ENCODE data around the gene HNRNPA1. TPM values are rescaled to one million over a fixed set of nuclear protein-coding genes. Genes with fewer than 3 reads are reported as not detected.
"Not testable (repeated sequence)": the region's sequence is repeated elsewhere in the genome, so short reads cannot be mapped to it uniquely, and the experiment has no call there.

Gene HNRNPA1
- total RNA-seq, 1 experiment from 2014 or later: 3,193 TPM

GRCh38 chr12:54281694-54282093, 1.2 kb downstream of the HNRNPA1 start:
- H2BK5ac ChIP-seq (ENCODE audit: insufficient read length, low read length); H3K27me3 Mint-ChIP-seq (ENCODE audit: low read depth); H4K5ac ChIP-seq (ENCODE audit: insufficient read length, low read depth, low read length); H3K27ac Mint-ChIP-seq; H3K4me1 ChIP-seq (ENCODE audit: insufficient read depth, low read length); H2BK120ac ChIP-seq (ENCODE audit: low read depth, low read length, poor library complexity, severe bottlenecking); DNase-seq; H2BK12ac ChIP-seq (ENCODE audit: insufficient read length, low read depth, low read length); H3K9me3 Mint-ChIP-seq; H3K23ac ChIP-seq (ENCODE audit: insufficient read length, low read depth, low read length); H3T11ph ChIP-seq (ENCODE audit: low read length); H3K18ac ChIP-seq (ENCODE audit: insufficient read length, low read depth, low read length); H4K20me1 ChIP-seq (ENCODE audit: control insufficient read depth, insufficient read depth, insufficient read length); H4K8ac ChIP-seq (replicated peaks; ENCODE audit: insufficient read length, low read depth, low read length); H4K91ac ChIP-seq (ENCODE audit: insufficient read length, low read depth, low read length); H2AFZ ChIP-seq (ENCODE audit: low read length); H3K23me2 ChIP-seq (ENCODE audit: insufficient read length, low read depth, low read length, poor library complexity, severe bottlenecking); H2BK15ac ChIP-seq (ENCODE audit: low read depth, low read length); H3K9me3 ChIP-seq (ENCODE audit: control insufficient read depth, low read depth, low read length); H3K4me3 Mint-ChIP-seq; H3K4ac ChIP-seq (ENCODE audit: low read depth, low read length); H3K79me1 ChIP-seq (ENCODE audit: insufficient read depth, low read depth, low read length, poor library complexity, severe bottlenecking); H2BK20ac ChIP-seq (ENCODE audit: low read depth, low read length, poor library complexity, severe bottlenecking); H3K14ac ChIP-seq (ENCODE audit: insufficient read depth, low read length); H2AK5ac ChIP-seq (ENCODE audit: insufficient read length, low read length); H3K27me3 ChIP-seq (ENCODE audit: insufficient read depth, low read length); H3K56ac ChIP-seq (ENCODE audit: insufficient read length, low read depth, low read length): not testable (repeated sequence)
- no CpG with 5 or more reads among the region's 4 CpGs for WGBS (ENCODE audit: extremely low coverage, insufficient read length, low lambda C conversion rate)
- Mint-ChIP-seq H3K36me3 (ENCODE audit: insufficient read depth in 1 of 3, low read depth in 3 of 3) (peaks cover 0 to 31% (median 1%) of the 10 kb centered on the region in 3 experiments), H3K4me1 (peaks cover 39 to 57% of the 10 kb centered on the region in 2 experiments)
- peak overlapping the region; percentile 92 for H3K27ac ChIP-seq (ENCODE audit: insufficient read length, low read depth, low read length)
- H3K79me2 ChIP-seq (ENCODE audit: insufficient read depth, low read length): peaks cover 16% of the 10 kb centered on the region; the same call in 1 of the 2 replicates
- peak overlapping the region; percentile 99 for H3K9ac ChIP-seq (ENCODE audit: extremely low read depth, insufficient read length, low read length)
- H3K4me2 ChIP-seq (ENCODE audit: insufficient read depth, insufficient read length, low read length): peak overlapping the region; percentile 67

Measured in H9 (cell line).